HUES48 (cell line): ENCODE measurements around the gene SLC25A12.

Source experiments
- H3K27ac ChIP-seq: one replicate; pipeline ENCODE4 v1.7.0; 2013; ENCODE audit warnings: low read depth, low read length, inconsistent platforms
- H3K27me3 ChIP-seq: 2 replicates; pipeline ENCODE4 v1.6.1; 2013; ENCODE audit warnings: mild to moderate bottlenecking, low read length; ENCODE audit not compliant: control insufficient read depth, insufficient read depth
- H3K36me3 ChIP-seq: 2 replicates; pipeline ENCODE4 v1.6.1; 2013; ENCODE audit warnings: low read length; ENCODE audit not compliant: control insufficient read depth, insufficient read depth
- H3K4me1 ChIP-seq: 2 replicates; pipeline ENCODE4 v1.6.1; 2013; ENCODE audit warnings: mild to moderate bottlenecking, low read length; ENCODE audit not compliant: control insufficient read depth, insufficient read depth
- H3K4me3 ChIP-seq: 2 replicates; pipeline ENCODE4 v1.5.1; 2013; ENCODE audit warnings: mild to moderate bottlenecking, low read depth, low read length
- H3K9ac ChIP-seq: 2 replicates; pipeline ENCODE4 v1.6.1; 2013; ENCODE audit warnings: mild to moderate bottlenecking, low read depth, low read length, moderate library complexity
- H3K9me3 ChIP-seq: 2 replicates; pipeline ENCODE4 v1.6.1; 2013; ENCODE audit warnings: low read length; ENCODE audit not compliant: control insufficient read depth, insufficient read depth

SLC25A12 gene

GRCh38 chr2:171889333-171889732 is 4.7 kb downstream of the SLC25A12 start:
- no peaks in the 10 kb centered on the region for H3K27me3 ChIP-seq
- H3K9me3 ChIP-seq = no peaks in the 10 kb centered on the region
- no peak overlapping the region for H3K9ac ChIP-seq
- no peak overlapping the region for H3K27ac ChIP-seq
- H3K36me3 ChIP-seq = peaks cover 5% of the 10 kb centered on the region; the same call in 1 of the 2 replicates
- peaks cover 4% of the 10 kb centered on the region; the same call in 1 of the 2 replicates for H3K4me1 ChIP-seq
- H3K4me3 ChIP-seq = no peak overlapping the region

- Histone ChIP-seq H3K9ac (no peak overlapping the region), H3K4me1 (no peaks in the 10 kb centered on the region), H3K36me3 (no peaks in the 10 kb centered on the region), H3K27ac (no peak overlapping the region), H3K9me3 (no peaks in the 10 kb centered on the region), H3K4me3 (no peak overlapping the region), H3K27me3 (no peaks in the 10 kb centered on the region)
Measured at GRCh38 chr2:171883275-171883893, 10.7 kb downstream of the SLC25A12 start.

GRCh38 chr2:171882089-171882769 is 11.8 kb downstream of the SLC25A12 start:
- no peaks in the 10 kb centered on the region for H3K9me3 ChIP-seq
- no peak overlapping the region for H3K27ac ChIP-seq
- H3K27me3 ChIP-seq = no peaks in the 10 kb centered on the region
- H3K4me3 ChIP-seq = no peak overlapping the region
- no peaks in the 10 kb centered on the region for H3K36me3 ChIP-seq
- H3K9ac ChIP-seq = no peak overlapping the region
- H3K4me1 ChIP-seq = no peaks in the 10 kb centered on the region

- Histone ChIP-seq H3K27me3 (no peaks in the 10 kb centered on the region), H3K27ac (no peak overlapping the region), H3K9me3 (no peaks in the 10 kb centered on the region), H3K36me3 (no peaks in the 10 kb centered on the region), H3K4me3 (no peak overlapping the region), H3K4me1 (no peaks in the 10 kb centered on the region), H3K9ac (no peak overlapping the region)
Measured at GRCh38 chr2:171880774-171881173, 13.3 kb downstream of the SLC25A12 start.

GRCh38 chr2:171879865-171880264 is 14.2 kb downstream of the SLC25A12 start:
- Histone ChIP-seq H3K27ac (no peak overlapping the region), H3K4me3 (no peak overlapping the region), H3K9me3 (no peaks in the 10 kb centered on the region), H3K36me3 (peaks cover 4% of the 10 kb centered on the region), H3K9ac (no peak overlapping the region), H3K27me3 (no peaks in the 10 kb centered on the region), H3K4me1 (no peaks in the 10 kb centered on the region)

- Histone ChIP-seq H3K27me3 (no peaks in the 10 kb centered on the region), H3K4me1 (no peaks in the 10 kb centered on the region)
Measured at GRCh38 chr2:171878481-171878993, 15.5 kb downstream of the SLC25A12 start.

GRCh38 chr2:171874963-171875362 is 19.1 kb downstream of the SLC25A12 start:
- Histone ChIP-seq H3K4me3 (no peak overlapping the region), H3K27me3 (no peaks in the 10 kb centered on the region), H3K9ac (no peak overlapping the region), H3K4me1 (no peaks in the 10 kb centered on the region), H3K36me3 (peaks cover 6% of the 10 kb centered on the region), H3K27ac (no peak overlapping the region), H3K9me3 (no peaks in the 10 kb centered on the region)

More at GRCh38 chr2:171878481-171878993, 15.5 kb downstream of the SLC25A12 start:
- H3K36me3 ChIP-seq = peaks cover 6% of the 10 kb centered on the region
- no peaks in the 10 kb centered on the region for H3K9me3 ChIP-seq
- no peak overlapping the region for H3K27ac ChIP-seq
- H3K9ac ChIP-seq = no peak overlapping the region
- H3K4me3 ChIP-seq = no peak overlapping the region

GRCh38 chr2:171874517-171874916 is 19.5 kb downstream of the SLC25A12 start:
- no peak overlapping the region for H3K9ac ChIP-seq
- peaks cover 6% of the 10 kb centered on the region for H3K36me3 ChIP-seq
- H3K4me1 ChIP-seq = no peaks in the 10 kb centered on the region
- H3K4me3 ChIP-seq = no peak overlapping the region
- H3K27ac ChIP-seq = no peak overlapping the region
- no peaks in the 10 kb centered on the region for H3K9me3 ChIP-seq
- no peaks in the 10 kb centered on the region for H3K27me3 ChIP-seq

GRCh38 chr2:171864357-171864985 is 29.6 kb downstream of the SLC25A12 start:
- Histone ChIP-seq H3K4me1 (no peaks in the 10 kb centered on the region), H3K9me3 (peaks cover 3% of the 10 kb centered on the region; the same call in 1 of the 2 replicates), H3K36me3 (0 out of 2 replicates have a peak, but pooled peaks cover 4% of the 10 kb centered on the region), H3K4me3 (no peak overlapping the region), H3K27me3 (no peaks in the 10 kb centered on the region), H3K9ac (no peak overlapping the region), H3K27ac (no peak overlapping the region)

- no peak overlapping the region for H3K9ac ChIP-seq
- no peaks in the 10 kb centered on the region for H3K4me1 ChIP-seq
- no peak overlapping the region for H3K27ac ChIP-seq
- H3K36me3 ChIP-seq = no peaks in the 10 kb centered on the region
- no peaks in the 10 kb centered on the region for H3K27me3 ChIP-seq
- H3K4me3 ChIP-seq = no peak overlapping the region
- H3K9me3 ChIP-seq = no peaks in the 10 kb centered on the region
Measured at GRCh38 chr2:171862501-171862900, 31.5 kb downstream of the SLC25A12 start.
